GM21529 (cell line): Measurements from ENCODE around the gene MTRR.
A peak's percentile ranks its signal among the peaks of the same experiment; 100 is the strongest.

Experiments used
- ATAC-seq: cut with Tn5 transposase; IDR thresholded peaks from one replicate; pipeline ENCODE4 v1.9.1; 2021; ENCODE audit not compliant: unreplicated experiment

MTRR gene

GRCh38 chr5:7868773-7869473, at the start of gene MTRR, which contains the start of gene FASTKD3:
Gene MTRR (plus strand): TSS chr5:7869148. CDS start chr5:7870795, 1,647 bp downstream.
Gene FASTKD3 (minus strand): TSS chr5:7869031. CDS start chr5:7868083, 948 bp downstream.
- peak; percentile 95 for ATAC-seq

DNA sequence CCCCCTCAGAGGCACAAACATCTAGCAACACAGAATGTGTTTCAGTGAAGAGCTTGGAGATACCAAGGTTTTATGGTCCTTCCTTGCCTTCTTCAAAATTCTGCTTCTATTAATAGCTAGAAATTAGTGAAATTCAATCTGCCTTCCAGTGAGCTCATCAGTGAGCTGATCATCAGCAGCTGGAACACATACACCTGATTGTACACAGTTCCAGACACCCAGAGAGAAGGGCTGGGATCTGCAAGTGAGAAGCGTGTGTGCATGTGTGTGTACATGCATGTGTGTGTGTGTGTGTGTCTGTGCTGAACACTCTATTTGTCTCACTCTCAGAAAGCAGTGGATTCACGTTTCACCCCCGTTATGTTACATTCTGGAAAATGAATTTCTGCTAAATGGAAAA, 46.5 kb upstream of the MTRR start:
- ATAC-seq: no peak

GRCh38 chr5:7823594-7823993, 45.4 kb upstream of the MTRR start:
- ATAC-seq: no peak

- no peak for ATAC-seq
Observed at GRCh38 chr5:7824995-7825394, 44.0 kb upstream of the MTRR start.

DNA sequence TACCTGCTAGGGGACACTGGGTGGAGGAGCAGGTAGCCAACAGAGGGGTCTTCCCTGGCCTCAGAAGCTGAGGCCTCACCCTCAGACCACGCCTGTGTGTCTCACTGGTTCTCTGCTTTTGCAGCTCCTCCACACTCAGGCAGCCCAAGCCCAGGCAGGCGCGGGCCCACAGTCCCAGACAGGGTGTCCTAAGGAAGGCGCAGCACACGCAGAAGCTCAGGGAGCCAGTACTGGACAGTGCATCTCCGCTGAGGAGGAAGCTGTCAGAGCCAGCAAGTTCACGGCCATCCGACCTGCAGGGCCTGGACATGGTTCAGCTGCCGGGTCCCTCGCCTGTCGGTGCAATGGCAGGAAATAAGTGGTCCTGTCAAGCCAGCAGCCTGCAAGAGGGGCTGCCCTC, 43.3 kb upstream of the MTRR start:
- no peak for ATAC-seq

GRCh38 chr5:7827610-7828009, 41.3 kb upstream of the MTRR start:
- no peak for ATAC-seq

GRCh38 chr5:7828269-7828668, 40.7 kb upstream of the MTRR start:
- no peak for ATAC-seq

- ATAC-seq: no peak
Observed at GRCh38 chr5:7834982-7835381, 34.0 kb upstream of the MTRR start.

- ATAC-seq: no peak
Observed at GRCh38 chr5:7837403-7837802, 31.5 kb upstream of the MTRR start.

DNA sequence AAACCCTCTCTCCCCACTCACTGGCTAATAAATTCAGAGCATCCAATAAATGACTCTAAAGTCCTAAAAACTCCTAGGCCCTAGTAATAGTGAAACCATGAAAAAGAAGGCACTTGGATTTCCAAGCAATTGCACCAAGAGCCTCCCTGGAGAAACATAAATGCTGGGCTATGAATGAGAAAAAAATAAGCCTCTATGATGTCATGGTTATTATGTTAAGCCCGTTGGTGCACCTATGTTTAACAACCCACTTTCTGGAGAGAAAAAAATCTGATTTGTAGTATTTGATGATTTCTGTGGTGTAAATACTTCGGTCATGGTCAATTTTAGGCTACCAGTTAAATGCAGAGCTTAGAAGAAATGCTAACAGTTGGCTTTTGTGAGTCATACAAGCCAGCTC, 26.4 kb upstream of the MTRR start:
- no peak for ATAC-seq

DNA sequence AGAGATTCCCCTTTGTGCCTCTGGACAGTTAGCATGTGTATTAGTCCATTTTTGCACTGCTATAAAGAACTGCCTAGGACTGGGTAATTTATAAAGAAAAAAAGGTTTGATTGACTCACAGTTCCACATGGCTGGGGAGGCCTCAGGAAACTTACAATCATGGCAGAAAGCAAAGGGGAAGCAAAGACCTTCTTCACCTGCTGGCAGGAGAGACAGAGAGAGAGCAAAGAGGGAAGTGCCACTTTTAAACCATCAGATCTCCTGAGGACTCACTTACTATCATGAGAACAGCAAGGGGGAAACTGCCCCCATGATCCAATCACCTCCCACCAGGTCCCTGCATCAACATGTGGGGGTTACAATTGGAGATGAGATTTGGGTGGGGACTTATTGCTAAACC, 24.0 kb upstream of the MTRR start:
- no peak for ATAC-seq

- no peak for ATAC-seq
Observed at GRCh38 chr5:7845557-7845956, 23.4 kb upstream of the MTRR start.

GRCh38 chr5:7846327-7846726, 22.6 kb upstream of the MTRR start:
- no peak for ATAC-seq

- no peak for ATAC-seq
Observed at GRCh38 chr5:7848296-7848695, 20.7 kb upstream of the MTRR start.

DNA sequence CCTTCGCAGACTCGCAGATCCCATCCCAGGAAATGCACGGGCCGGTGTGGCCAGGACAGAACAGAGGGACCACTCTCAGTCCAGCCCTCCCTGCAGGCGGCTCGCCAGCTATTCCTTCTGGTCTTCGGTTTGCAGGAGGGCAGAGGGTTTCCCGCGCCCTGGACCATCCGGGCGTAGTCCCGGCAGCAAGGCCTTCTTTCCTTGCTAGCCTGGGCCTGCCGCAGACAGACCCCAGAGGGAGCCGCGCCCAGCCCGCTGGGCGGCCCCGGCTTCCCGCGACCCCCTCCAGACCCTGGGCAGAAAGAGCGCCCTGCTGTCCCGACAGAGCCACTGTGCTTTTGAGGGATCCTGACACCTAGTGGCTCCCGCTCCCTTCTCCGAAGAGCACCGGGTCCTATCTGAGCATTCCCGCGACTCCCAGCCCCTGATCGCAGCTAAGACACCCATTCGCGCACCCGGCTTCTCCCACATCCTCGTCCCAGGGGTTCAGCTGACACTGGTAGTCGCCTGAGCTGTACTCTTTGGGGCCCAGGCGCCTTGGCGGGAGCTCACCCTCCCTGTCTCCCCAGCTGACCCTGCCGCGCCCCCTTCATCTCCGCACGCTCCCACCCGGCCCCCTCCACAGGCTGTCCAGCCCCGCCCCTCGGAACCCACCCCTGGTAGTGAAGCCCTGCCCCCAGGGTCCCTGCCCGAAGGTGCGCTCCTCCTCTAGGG, 19.1 kb upstream of the MTRR start:
- ATAC-seq: no peak

- ATAC-seq: no peak
Observed at GRCh38 chr5:7850395-7851239, 18.3 kb upstream of the MTRR start, which contains the start of gene CFAP90. Gene CFAP90 (minus strand): TSS chr5:7851133. CDS start chr5:7851021, 112 bp downstream.

DNA sequence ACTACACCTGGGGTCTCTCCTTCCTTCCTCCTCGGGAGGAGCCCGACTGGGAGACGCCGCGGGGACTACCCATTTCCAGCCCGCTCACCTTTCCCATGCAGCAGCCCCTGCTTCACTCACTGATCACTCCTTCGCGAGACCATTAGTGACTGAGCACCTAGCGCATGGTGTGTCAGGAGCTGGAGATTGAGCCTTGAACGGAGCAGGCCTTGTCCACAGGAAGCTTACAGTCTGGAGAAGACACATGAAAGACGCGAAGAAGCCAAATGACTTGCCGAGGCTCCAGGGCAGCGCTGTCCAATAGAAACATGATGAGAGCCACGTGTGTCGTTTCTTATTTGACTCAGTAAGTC, 17.7 kb upstream of the MTRR start:
- no peak for ATAC-seq

GRCh38 chr5:7851617-7852289, 17.2 kb upstream of the MTRR start:
- no peak for ATAC-seq

DNA sequence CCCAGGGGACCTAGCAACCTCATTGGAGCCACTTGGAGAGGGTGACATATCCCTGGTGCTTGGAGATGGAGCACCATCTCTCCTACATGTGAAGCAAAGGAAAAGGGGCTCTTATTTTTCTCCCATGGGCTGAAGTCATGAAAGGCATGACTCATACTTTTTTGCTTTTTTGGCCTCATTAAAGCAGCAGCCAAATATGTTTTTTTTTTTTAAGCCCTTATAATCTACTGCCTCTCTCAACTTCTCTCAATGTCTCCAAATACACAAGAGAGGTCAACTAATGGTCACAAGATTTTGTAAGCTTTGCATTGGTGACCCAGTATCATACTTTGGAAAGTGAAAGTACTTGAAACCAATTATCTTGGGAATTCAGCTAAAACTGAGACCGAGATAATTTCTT, 16.4 kb upstream of the MTRR start:
- ATAC-seq: no peak

GRCh38 chr5:7852988-7853387, 16.0 kb upstream of the MTRR start:
- ATAC-seq: no peak

DNA sequence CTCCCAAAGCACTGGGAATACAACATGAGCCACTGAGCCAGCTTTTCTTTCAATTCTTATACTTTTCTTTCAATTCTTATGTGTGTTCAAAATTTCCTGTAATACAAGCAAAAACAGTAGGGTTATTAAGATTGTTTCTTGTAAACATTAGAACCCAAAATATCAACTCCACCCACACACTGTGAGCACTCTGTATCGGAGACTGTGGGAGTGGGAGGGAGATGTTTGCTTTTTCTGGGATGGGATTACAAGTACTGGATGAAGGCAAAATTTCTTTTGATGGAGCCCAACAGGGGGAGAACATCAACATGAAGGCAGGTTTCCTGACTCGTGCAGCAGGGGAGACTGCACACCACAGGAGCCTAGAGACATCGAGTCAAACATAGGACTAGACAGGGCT, 13.3 kb upstream of the MTRR start:
- ATAC-seq: no peak
